Activated T-helper 1 cell treated with Interleukin-2 at 50 U/mL for 16 hours (primary cell): ENCODE results near the gene MLXIPL.
"Not testable (repeated sequence)": the region's sequence is repeated elsewhere in the genome, so short reads cannot be mapped to it uniquely, and the experiment has no call there.

Source experiments
- DNase-seq: peaks from one replicate; pipeline ENCODE4 v3.0.0-alpha.2; 2020; ENCODE audit warnings: low read depth

Gene MLXIPL

DNA sequence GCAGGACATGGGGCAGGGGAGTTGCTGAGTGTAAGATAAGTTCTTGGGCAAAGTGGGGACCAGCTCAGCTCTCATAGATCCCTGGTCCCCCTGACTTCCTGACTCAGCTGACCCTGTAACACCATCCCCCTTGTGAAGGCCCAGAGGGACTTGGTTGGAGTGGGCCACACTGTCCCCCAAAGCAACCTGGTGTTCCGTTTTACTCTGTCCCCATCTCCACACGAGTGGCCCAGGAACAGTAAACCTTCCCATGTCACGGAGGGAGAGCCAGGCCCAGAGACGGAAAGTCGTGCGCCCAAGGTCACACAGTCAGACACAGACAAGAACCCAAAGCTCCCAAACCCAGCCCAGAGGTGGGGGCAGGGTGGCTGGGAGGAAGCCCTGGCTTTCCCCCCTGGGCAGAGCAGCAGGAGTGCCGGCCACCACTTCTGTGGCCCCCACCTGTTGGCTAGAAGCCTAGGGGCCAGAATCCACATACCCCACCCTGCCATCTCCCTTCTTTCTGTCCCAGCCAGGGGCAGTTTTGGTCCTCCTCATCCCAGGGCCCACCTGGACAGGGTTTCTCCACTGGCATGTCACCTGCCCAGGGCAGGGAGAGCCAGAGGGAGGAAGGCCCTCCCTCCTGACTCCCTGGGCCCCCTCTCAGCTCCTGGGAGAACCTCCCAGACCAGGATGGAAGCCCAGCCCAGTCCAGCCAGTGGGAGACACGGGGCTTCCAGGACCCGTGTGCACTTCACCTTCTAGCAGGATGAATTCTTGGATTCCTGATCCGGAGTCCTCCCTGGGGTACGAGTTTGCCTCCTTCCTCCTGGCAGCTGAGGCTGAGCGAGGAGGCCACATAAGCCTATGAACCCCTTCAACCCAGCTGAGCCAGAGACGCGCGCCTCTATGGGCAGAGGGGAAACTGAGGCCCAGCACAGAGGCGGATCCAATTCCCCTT lies 22.7 kb upstream of the MLXIPL start:
- DNase-seq, result no peak

- DNase-seq, result no peak
Observed at GRCh38 chr7:73645643-73646174, 21.4 kb upstream of the MLXIPL start.

- no peak for DNase-seq
Observed at GRCh38 chr7:73644688-73645286, 20.5 kb upstream of the MLXIPL start.

DNA sequence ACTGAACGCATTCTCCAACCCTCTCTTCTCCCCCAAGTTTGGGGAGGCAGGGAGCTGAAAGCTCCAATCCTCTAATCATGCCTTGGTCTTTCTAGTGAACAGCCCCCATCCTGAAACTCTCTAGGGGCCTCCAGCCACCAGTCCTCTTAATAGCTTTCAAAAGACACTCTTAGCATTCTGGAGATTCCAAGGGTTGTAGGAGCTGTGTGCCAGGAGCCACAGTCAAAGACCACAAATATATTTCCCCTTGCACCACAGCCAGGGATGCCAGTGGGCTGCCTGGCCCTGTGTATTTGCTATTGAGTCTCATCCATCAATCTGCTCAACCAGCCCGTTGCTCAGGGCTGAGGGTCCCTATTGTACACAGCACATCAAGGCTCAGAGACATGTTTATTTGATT lies 18.5 kb upstream of the MLXIPL start:
- no peak for DNase-seq

DNA sequence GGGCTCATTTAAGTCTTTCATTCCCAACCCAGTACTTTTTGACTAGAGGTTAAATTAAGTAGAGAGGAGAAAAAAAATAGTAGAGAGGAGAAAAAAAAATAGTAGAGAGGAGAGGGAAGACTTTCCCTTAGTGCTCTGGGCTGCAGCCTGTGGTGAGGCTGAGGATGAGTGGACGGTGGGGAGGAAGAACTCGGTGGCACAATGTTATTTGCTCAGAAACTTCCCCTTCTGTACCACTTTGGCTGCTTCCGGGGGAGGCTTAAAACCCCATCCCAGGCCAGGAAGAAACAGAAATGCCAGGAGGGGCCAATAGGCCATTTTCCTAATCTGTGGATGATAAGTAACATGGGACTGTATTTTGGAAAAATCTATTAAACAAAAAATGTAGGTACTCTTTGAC lies 14.6 kb upstream of the MLXIPL start:
- DNase-seq, result no peak

GRCh38 chr7:73635428-73636200 lies 11.3 kb upstream of the MLXIPL start:
- no peak for DNase-seq

DNA sequence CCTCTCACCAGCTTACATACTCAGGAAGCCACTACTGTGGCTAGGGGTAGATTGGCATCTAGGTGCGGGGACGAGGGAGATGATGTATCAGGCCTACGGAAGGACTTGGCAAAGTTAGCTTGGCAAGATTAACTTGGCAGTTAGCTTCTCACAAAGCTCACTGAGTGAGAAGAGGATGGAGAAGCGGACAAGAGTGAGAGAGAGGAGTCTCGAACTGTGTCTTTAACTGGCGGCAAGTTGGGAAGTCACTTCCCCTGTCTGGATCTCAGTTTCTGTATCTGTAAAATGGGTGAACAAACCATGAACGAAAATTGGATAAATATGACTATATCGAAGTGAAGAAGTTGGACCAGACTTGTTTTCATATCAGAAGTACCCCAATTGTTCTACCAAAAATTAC lies 9.5 kb upstream of the MLXIPL start:
- DNase-seq, result no peak

DNA sequence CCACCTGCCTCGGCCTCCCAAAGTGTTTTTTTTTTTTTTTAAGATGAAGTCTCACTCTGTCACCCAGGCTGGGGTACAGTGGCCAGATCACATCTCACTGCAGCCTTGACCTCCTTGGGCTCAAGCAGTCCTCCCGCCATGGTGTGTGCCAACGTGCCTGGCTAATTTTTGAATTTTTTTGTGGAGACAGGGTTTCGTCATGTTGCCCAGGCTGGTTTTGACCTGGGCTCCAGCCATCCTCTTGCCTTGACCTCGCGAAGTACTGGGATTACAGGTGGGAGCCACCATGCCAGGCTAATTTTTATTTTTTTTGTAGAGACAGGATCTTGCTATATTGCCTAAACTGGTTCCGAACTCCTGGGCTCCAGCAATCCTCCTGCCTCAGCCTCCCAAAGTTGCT lies 9.0 kb upstream of the MLXIPL start:
- no peak for DNase-seq

DNA sequence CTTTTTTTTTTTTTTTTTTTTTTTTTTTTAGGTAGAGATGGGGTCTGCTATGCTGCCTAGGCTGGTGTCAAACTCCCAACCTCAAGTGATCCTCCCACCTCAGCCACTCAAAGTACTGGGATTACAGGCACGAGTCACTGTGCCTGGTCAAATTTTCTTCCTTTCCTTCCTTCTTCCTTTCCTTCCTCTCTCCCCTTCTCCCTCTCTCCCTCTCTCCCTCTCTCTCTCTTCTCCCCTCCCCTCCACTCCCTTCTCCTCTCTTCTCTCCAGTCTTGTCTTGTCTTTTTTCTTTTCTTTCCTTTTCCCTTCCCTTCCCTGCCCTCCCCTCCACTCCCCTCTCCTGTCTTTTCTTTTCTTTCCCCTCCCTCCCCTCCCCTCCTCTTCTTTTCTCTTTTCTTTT lies 7.2 kb upstream of the MLXIPL start:
- no peak for DNase-seq

DNA sequence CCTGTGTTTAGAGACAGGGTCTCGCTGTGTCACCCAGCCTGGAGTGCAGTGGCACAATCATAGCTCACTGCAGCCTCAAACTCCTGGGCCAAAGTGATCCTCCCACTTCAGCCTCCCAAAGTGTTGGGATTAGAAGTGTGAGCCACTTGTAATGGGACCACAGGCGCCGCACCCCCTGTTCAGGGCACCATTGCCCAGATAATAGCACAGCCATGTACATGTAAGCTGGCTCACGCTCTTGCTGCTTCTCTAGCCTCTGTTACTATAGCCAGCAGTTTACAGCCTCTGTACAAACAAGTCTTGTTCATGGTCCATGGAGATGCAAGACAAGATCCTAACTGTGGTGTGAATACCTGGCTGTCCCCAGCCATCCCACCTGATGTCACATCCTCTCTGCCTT lies 4.2 kb upstream of the MLXIPL start:
- DNase-seq, result no peak

DNA sequence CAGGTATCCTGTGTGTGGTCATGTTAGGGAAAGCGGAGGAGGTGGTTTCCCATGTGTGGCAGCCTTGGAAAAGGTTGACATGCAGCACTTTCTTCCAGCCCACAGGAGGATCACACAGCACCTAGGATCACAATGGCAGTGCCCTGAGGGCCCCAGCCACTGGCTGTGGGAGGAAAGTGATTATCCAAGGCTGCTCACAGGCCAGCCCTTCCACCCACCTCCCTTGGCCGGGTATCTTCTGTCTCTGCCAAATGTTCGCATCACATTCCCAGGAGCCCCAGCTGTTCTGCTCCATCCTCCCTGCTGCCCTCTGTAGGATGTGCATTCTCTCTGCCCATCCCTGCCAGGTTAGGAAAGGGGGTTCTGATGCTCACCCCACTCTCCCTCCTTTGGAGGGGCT lies 2.5 kb upstream of the MLXIPL start:
- DNase-seq, result no peak

- DNase-seq, result no peak
Observed at GRCh38 chr7:73625276-73625675, 954 bp upstream of the MLXIPL start.

GRCh38 chr7:73624669-73625001 lies 313 bp upstream of the MLXIPL start:
- DNase-seq, result no peak

DNA sequence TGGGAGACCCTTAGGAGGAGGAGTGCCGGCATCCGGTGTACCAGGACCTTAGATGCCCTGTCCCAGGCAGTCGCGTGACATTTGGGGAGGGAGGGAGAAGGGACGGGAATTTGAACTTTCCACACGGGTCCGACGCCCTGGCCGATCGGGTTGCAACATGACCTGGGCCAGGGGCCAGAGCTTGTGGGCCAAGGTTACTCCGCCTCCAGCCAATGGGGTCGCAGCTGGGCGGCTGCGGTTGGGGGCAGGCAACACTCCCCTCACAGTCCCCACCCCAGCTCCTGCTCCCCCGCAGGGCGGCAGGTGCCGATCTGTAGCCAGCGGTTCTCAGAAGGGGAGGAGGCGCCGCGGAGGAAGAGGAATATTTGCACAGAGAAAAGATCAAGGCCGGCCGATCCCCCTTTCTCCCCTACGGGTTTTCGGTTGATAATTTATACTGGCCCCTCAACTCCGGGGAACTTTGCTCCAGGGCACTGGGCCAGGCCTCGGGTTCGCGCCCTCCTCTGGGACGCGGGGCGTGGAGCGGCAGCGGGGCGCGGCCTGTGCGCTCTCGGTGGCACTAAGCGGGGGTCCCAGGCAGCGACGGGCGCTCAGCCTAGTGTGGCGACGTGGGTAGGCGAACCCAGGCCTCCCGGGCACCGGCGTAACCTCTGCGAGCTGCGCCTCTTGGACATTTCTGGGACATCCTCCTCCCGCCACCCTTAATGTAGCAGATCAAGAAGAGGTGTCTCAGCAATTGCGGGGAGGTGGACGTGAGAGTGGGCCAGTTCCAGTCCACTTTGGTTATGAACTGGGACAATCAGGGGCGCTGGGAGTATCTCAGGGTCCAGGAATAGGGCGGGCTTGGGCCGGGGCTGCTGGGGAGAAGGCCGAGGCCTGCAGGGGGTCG lies 1.2 kb downstream of the MLXIPL start:
- DNase-seq, result no peak

- no peak for DNase-seq
Observed at GRCh38 chr7:73622527-73622908, 1.8 kb downstream of the MLXIPL start.

DNA sequence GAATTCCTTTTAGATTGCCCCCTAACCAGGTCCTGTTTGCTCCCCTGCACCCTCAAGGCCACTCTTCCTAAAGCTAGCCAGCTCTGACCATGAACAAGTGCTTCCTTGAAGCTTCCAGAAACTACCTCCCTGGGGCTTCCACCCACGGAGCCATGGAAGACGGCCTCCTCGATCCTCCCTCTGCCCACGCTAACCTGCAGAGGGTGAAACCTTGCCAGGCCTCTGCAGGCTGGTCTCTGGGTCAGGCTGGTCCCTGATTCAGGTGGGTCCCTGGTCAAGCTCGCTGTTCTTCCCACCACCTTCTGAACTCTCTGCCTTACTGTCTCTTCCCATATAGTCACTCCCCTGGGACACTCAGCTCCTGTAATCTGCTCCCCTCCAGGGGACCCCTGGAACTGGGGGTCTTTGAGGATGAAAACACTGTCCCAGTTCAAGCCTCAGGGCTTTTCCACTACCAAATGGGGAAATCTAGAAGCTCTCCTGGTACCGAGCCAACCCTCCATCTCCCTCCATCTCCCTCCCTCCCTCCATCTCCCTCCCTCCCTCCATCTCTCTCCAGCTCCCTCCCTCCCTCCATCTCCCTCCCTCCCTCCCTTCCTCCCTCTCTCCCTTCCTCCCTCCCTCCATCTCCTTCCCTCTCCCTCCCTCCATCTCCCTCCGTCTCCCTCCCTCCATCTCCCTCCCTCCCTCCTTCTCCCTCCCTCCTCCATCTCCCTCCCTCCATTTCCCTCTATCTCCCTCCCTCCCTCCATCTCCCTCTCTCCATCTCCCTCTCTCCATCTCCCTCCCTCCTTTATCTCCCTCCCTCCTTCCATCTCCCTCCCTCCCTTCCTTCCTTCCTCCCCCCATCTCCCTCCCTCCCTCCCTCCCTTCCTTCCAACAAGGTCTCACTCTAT lies 2.9 kb downstream of the MLXIPL start:
- no peak for DNase-seq

- DNase-seq, result not testable (repeated sequence)
Observed at GRCh38 chr7:73619394-73619793, 4.9 kb downstream of the MLXIPL start.

- no peak for DNase-seq
Observed at GRCh38 chr7:73618538-73618937, 5.8 kb downstream of the MLXIPL start.

DNA sequence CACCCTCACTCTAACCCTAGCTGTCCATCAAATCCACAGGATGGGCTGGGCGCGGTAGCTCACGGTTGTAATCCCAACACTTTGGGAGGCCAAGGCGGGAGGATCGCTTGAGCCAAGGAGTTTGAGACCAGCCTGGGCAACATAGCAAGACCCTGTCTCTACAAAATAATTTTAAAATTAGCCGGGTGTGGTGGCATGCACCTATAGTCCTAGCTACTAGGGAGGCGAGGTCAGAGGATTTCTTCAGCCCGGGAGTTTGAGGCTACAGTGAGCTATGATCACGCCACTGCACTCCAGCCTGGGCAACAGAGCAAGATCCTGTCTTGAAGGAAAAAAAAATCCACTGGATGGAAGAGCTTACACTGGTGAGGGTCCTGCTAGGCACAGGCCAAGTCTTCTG lies 6.8 kb downstream of the MLXIPL start:
- DNase-seq, result not testable (repeated sequence)

DNA sequence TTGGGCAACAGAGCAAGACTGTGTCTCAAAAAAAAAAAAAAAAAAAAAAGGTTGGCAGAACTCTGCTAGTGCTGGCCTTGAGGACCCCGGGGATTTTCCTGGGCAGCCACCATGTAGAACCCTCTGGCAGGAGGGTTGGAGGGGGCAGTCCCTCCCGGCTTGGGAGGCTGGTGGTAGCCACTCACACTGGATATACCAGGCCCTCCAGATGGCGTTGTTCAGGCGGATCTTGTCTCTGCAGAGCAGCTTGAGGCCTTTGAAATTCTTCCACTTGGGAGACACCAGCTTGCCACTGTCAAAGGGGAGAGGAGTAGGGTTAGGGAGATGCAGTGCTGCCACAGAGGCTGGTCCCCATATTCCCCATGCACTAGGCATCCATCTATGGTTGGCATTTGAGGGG lies 8.4 kb downstream of the MLXIPL start:
- no peak for DNase-seq

GRCh38 chr7:73614937-73615336 lies 9.4 kb downstream of the MLXIPL start:
- DNase-seq, result not testable (repeated sequence)
